T1000 (cell line): ENCODE data around the gene XYLT1.

Experiments
- DNase-seq: peaks from one replicate; lab custom pipeline; 2025; ENCODE audit warnings: mixed read lengths; lab: John Stamatoyannopoulos, UW

XYLT1 gene

DNA sequence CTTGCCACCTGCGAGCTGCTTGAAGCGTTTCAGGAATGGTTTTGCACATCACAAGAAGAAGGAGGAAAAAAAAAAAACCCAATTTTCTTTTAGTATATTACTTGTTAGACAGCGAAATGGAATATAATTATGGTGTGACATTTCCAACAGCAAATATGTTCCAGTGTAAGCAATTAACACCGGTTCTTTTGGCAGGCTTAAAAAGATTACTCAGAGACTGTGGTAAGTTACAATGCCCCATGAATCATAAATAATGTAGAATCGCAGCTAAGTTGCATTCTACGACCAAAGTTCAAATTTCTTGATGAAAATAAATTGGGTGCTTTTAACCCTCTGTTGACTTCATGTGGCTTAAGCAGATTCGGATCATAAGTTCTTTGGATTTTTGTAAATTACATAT, 245.2 kb downstream of the XYLT1 start:
- no peak for DNase-seq

DNA sequence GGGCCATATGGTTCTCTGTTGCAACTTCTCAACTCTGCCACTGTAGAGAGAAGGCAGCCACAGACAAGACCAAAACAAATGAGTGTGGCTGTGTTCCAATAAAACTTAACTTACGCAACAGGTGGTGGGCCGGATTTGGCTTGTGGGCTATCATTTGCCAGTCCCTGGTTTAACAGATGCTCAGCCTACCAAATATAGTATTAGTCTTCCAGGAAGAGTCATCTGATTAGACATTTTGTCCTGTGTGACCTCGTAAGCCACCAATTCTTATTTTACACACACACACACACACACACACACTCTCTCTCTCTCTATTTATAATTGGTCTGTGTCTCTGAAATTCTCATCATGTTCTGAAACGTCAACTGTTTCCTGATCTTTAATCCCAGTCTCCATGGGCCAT, 245.9 kb downstream of the XYLT1 start:
- no peak for DNase-seq

DNA sequence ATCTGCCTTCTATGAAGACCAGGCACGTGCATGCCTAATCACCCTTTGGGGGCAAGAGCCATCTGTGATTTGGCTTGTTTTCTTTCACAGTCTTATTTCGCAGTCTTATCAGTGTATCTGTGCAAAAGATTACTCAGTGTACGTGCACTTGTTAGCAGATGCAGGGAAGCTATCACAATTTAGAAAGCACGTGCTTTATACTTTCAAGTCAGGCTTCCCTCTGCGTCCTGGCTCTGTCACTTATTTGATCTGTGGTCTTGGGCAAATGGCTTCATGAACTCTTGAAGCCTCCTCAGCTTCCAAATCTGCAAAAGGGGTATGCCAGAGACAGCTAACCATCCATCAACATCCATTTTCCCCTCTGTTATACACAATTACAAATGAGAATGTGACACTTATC, 246.4 kb downstream of the XYLT1 start:
- no peak for DNase-seq

DNA sequence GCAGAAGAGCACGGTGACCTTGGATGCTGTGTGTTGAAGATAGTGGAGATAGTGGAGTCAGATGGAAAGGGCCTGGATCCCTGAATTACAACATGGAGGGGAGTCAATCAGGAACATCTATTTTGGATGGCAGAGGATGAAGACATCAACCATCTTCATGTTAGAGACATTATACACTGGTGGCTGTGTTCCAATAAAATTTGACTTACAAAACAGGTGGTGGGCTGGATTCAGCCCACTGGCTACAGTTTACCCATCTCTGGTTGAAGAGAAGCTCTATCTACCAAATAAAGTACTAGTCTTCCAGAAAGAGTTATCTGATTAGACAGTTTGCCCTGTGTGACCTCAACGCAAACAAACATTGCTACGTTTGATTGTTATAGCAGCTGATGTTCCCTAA, 247.2 kb downstream of the XYLT1 start:
- no peak for DNase-seq

DNA sequence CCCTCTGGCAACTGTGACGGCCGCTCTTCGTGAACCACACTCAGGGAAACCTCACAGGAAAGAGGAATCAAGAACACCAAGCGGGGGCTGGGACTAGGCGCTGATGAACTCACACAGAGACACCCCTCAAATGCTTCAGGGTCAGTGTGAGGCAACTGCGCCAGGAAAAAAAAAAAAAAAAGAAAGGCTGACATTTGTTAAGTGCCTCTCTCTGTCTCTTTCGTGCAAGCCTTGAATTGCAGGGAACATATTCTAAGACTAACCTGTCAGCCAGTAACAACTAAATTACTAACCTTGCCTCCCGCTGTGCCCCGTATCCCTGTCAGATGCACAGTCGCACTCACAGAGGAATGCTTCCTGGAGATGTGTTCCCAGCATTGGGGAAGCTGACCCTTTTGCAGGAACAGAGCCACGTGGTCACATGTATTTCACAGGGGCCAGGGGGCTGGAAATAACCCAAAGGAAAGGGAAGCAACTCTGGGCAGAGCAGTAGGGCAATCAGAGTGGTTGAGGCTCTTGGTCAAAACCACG, 247.8 kb downstream of the XYLT1 start:
- DNase-seq, result no peak

DNA sequence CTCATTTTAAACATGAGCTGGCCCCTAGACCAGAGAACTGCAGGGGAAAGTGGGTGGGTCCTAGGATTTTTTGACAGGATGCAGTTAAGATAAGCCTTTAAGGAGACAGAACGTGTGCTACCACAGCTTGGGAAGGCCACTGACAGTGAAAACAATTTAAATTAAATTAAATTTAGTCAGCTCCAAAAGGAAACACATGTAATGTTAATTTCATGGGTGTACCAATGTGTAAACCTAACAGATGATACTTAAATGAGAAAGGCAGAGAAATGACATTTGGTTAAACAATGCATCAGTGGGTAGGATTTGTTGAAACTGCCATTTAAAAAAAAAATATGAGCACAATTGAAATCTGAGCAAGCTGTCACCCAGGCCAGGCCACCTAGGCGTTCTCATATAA, 250.8 kb downstream of the XYLT1 start:
- DNase-seq, result no peak

DNA sequence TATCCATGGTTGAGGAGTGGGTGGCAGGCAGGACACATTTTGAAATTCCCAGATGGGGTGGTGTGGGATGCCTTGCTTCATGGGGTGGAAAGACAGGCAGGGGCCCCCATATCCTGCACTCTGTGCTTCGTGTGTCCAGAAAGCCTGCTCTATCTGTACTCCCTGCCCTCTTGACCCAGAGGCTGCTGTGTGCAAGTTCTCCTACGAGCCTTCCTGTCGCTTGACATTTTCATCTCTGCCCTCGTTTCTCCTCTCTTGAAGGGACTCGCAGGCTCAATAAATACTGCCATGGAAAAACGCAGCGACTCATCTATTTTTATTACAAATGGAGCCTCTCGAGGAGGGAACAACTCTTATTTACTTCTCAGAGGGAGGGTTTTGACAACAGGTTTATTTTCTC, 254.8 kb downstream of the XYLT1 start:
- DNase-seq, result no peak

DNA sequence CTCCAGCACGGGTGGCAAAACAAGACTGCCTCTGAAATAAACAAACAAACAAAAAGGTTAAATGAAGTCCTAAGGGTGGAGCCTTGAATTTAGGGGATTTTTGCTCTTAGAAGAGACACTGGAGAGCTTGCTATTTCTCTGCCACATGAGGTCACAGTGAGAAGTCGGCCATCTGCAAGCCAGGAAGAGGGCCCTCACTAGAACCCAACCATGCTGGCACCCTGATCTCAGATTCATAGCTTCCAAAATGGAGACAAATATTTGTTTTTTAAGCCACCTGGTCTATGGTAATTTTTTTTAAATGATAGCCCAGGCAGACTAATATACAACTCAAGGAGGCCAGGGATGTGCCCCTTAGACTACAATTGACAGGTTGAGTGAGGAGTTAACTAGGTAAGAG, 255.5 kb downstream of the XYLT1 start:
- DNase-seq, result no peak

DNA sequence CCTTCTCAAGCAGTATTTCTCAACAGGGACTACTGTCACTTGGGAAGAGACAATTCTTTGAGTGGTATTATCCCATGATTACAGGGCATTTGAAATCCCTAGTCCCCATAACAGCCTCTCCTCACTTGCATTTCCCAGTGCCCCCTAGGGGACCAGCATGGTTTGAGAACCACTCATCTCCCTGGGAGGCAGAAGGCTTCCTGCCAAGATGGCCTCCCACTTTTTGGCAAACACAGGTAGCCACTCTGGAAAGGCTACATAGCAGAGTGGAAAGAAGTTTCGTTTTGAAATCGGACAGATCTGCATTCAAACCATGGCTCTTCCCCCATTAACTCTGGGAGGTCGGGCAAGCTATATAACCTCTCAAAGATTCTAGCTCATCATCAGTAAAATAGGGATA, 256.8 kb downstream of the XYLT1 start:
- no peak for DNase-seq

DNA sequence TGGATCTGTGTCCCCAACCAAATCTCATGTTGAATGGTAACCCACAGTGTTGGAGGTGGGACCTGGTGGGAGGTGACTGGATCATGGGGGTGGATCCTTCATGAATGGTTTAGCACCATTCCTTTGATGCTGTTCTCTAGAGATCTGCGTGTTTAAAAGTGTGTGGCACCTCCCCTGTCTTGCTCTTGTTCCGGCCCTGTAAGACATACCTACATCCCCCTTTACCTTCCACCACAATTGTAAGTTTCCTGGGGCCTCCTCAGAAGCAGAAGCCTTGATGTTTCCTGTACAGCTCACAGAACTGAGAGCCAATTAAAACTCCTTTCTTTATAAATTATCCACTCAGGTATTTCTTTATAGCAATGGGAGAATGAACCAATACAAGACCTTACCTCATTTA, 257.7 kb downstream of the XYLT1 start:
- no peak for DNase-seq

DNA sequence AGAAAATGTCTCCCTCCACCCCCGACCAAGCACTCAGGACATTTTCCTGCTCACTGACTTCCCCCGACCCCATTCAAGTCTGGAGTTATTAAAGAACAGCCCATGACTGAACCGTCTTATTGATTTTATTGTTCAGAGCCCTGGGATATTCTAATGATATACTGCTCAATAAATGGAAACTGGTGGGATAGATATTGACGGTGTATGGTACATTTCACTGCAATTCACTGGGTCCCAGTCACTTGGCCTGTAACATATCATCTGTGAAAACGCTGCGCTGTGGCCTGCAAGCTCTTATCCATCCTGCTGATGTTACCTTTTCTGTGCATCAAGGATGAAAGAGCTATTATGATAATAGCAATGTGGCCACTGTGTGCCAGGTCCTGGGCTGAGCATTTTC, 258.2 kb downstream of the XYLT1 start:
- DNase-seq, result no peak

DNA sequence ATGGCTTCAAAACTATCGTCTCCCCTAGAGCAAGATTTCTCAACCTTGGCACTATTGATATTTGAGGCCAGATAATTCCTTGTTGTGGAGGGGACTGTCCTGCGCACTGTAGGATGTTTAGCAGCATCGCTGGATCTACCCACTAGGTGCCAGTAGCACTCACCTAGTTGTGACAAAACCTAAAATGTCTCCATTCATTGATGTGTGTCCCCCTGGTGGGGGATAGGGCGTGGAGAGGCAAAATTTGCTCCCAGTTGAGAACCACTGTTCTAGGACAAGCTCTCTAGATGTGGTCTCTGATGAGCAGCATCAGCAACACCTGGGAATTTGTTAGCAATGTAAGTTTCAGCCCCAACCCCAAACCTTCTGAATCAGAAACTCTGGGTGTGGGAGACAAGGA, 259.0 kb downstream of the XYLT1 start:
- no peak for DNase-seq

DNA sequence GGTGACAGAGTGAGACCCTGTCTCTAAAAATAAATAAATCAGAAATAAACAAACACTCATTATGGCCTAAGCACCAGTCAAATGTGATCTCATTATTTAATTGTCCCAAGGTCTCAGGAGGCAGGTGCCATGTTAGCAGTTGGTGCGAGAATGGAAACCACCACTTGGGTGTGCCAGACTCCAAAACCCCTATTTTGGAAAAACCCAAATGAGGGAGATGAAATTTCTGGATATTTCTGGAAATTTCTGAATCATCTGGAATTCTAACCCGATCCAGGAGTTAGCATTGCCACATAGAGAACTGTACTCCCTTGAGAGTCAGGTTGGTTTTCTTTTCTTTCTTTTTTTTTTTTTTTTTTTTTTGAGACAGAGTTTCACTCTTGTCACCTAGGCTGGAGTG, 264.0 kb downstream of the XYLT1 start:
- DNase-seq, result no peak

DNA sequence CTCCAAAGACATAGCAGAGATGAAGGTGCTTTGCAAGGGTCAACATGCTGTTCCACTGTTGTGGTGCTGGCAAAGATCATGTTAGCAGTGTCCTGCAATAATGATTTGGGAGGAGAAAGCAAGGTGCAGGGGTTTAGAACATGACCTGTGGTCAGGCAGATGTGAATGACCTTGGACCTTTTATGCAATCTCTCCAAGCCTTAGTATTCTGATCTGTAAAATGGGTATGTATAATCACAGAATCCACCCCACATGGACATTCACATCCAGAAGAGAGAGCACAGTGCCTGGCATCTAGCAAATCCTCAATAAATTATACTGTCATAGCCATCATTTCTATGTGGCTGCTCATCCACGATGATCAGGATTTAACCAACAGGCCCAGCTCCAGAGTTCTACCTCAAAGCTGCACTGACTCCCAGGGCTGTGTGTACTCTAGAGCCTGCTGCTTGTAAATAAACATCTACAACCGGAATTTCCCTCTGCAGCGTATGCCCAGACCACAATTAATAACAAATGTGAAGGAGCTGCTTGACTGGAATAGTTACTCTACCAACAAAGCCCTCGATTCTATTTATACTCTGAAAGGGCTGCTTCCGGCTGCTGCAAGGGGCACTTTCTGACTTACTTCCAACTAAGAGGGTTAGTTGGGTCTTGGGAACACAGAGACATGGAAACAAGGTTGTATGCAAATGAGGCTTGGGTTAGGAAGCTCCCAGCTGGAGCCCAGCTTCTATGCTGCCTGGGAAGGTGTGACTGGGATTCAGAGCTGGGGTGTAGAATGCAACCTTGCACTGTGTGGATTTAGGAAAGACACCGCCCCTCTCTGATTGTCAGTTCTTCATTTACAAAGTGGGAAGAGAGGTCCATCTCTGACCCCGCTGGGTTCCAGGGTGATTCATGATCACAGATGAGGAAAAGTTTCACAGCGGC, 265.2 kb downstream of the XYLT1 start:
- DNase-seq, result no peak

DNA sequence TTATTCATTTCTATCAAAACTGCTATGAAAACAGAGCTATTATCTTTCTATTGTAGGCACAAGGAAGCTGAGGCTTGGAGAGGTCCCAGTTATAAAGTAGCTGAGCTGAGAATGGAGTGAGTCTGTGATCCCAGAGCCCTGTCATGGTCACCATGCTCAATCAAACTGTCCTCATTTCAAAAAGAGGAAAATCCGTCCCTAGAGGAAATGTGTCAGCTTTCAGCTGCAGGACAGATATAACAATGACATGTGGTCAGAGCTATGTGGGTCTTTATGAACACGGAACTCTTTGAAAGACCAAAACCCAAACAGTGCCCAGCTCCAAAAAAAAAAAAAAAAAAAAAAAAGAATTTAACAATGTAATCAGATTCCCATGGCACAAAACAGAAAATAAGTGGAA, 266.1 kb downstream of the XYLT1 start:
- no peak for DNase-seq

DNA sequence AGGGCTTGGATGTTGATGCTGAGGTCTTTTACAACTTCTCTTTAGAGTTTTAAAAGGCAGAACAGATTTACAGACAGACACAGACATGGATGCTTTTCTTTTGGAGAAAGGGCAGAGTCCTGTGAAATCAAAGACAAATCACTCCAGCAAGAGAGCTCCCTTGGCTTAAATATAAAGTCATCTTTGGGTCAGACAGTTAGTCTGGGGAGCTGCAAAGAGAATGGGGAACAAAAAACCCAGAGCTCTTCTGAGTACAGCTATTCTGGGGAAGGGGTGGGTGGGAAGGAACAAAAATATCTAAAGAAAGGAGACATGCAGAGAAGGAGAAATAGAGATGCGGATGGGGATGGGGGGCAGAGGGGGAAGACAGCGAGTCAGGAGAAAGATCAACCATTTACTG, 266.6 kb downstream of the XYLT1 start:
- no peak for DNase-seq

DNA sequence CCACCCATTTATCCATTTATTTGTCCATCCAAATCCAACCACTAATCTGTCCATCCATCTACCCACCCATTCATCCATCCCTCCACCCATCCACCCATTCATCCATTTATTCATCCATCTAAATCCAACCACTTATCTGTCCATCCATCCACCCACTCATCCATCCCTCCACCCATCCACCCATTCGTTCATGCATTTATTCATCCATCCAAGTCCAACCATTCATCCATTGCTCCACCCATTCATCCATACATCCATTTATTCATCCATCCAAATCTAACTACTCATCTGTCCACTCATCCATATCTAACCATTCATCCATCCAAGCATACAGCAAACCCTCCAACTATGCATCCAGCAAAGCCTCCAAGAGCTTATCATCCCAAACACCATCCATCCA, 267.3 kb downstream of the XYLT1 start:
- DNase-seq, result no peak

DNA sequence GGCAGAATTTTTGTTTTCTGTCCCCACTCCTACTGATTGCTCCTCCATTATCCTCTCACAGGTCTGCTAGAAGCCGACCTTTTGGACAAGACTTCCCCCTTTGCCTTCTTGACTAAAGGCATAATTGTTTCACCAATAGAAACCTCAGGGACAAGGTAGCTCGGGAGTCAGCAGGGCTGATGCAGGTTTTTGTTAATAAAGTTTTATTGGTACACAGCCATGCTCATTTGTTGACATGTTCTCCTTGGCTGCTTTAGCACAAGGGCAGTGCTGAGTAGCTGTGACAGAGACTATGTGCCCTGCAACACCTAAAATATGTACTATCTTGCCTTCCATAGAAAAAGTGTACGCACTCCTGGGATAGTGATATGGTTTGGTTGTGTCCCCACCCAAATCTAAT, 271.6 kb downstream of the XYLT1 start:
- DNase-seq, result no peak

DNA sequence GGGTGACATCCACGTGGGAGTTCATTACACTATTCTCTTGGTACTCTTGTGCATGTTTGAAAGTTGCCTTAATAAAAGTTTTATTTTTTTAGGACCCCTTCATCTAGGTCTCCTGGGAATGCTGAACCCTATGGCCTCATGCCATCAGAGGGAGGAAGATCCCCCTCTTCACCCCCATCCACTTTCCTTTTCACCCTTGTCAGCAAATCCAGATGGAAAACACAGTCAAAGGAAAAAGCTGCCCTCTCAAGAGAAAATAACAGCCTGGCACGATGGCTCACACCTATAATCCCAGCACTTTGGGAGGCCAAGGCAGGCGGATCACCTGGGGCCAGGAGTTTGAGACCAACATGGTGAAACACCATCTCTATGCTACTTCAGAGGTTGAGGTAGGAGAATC, 274.2 kb downstream of the XYLT1 start:
- DNase-seq, result no peak

DNA sequence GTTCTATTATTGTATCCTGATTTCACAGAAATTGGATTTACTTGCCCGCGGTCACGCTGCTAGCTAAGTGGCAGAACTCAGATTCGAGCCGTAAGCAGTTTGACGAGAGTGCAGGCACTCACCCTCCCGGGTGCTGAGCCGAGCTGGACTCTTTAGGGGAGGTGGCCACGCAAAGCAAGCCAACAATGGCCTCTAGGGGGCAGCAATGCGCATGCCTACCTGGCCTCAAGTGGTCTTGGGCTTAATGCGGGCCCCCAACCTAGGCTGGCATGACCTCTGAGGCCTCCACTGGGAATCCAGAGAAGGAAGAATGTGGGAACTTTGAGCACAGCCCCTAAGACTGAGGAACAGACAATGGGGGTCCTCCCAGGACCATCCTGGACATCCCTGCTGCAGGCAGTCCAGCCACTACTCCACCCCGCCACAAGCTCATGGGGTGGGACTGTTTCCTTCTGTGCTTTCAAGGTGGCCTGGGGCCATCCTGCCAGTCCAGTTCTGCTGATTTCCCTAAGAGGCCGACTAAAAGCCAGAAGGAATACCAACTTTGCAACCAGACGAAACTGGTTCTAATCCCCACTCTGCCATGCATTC, 276.5 kb downstream of the XYLT1 start:
- DNase-seq, result no peak

DNA sequence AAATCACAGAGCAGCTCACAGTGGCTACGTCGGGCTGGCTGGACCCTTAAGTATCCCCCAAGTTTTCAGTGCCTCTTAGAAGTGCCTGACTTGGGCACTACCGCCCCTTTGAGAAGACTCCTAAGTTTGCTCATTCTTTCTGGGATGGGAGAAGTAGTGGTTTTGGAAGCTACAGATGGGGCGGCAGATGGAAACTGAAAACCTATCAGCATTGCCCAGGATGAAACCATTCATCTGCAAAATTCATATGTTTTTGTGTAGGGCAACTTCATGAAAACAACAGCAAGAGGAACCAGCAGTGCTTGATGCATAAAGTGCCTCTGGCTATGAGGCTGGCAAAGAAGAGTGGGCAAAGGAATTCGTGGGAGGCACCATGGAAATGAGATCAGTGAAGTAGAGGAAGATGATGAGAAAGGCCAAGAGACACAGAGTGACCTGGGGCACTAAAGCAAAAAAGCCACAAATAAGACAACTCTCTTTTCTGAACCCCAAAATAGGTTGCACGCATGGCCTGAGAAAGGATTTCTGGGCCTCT, 277.1 kb downstream of the XYLT1 start:
- DNase-seq, result no peak

DNA sequence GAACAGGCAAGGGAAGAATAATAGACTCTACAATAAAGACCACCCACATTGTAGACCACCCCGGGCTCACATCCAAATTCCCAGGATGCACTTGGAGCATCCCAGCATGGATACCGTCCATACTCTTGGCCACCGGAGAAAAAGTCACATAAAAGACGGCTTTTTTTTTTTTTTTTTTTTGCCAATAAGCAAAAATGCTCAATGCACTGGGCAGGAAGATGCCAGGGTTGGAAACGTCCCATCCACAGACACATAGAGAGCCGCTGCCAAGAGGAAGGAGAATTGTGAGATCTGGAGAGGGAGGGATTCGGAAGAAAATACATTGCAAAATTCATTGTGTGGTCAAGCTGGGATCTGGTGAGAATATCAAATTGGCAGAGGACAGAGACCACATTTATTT, 286.7 kb downstream of the XYLT1 start:
- DNase-seq, result no peak
